ENCODE measurements around the gene ATP10A. TPM values are rescaled to one million over a fixed set of nuclear protein-coding genes. Genes with fewer than 3 reads are reported as not detected.

The ATP10A gene
- total RNA-seq, 4 donors from 2014 or later: 8.1 to 36.0 (median 17.9) TPM

GRCh38 chr15:25687689-25688088 lies 175.4 kb downstream of the ATP10A start:
- no peak overlapping the region for H3K27ac ChIP-seq
- 94 to 97% methylated on average over 15 of the region's 15 CpGs for WGBS, 2 donors
- H3K4me3 ChIP-seq: no peak overlapping the region
- TF ChIP-seq EP300 (IDR thresholded peaks at IDR 0.05) (no peak), POLR2A (IDR thresholded peaks at IDR 0.05) (no peak)
- DNase-seq (ENCODE audit: low spot score in 2 of 2): no peak
- H3K36me3 ChIP-seq: no peaks in the 10 kb centered on the region
- peaks cover 0 to 26% (median 4%) of the 10 kb centered on the region in 4 donors for H3K4me1 ChIP-seq
- H3K9me3 ChIP-seq: no peaks in the 10 kb centered on the region
- H3K27me3 ChIP-seq: no peaks in the 10 kb centered on the region

- H3K4me1 ChIP-seq: peaks cover 0 to 30% (median 4%) of the 10 kb centered on the region in 4 donors
- H3K27me3 ChIP-seq: no peaks in the 10 kb centered on the region
- 93 to 97% methylated on average over 5 of the region's 5 CpGs for WGBS, 2 donors
- H3K36me3 ChIP-seq: no peaks in the 10 kb centered on the region
- no peak overlapping the region for H3K4me3 ChIP-seq
- H3K9me3 ChIP-seq: no peaks in the 10 kb centered on the region
- no peak overlapping the region for H3K27ac ChIP-seq
- no peak for DNase-seq (ENCODE audit: low spot score in 2 of 2)
- TF ChIP-seq POLR2A (IDR thresholded peaks at IDR 0.05): no peak
- TF ChIP-seq CTCF (IDR thresholded peaks at IDR 0.05): no peak
- TF ChIP-seq EP300 (IDR thresholded peaks at IDR 0.05): no peak
Measured at GRCh38 chr15:25687276-25687675, 175.9 kb downstream of the ATP10A start.

GRCh38 chr15:25686780-25687179 lies 176.3 kb downstream of the ATP10A start:
- no peak for TF ChIP-seq POLR2A (IDR thresholded peaks at IDR 0.05)
- TF ChIP-seq EP300 (IDR thresholded peaks at IDR 0.05): no peak
- no peak for TF ChIP-seq CTCF (IDR thresholded peaks at IDR 0.05)
- peaks cover 0 to 32% (median 4%) of the 10 kb centered on the region in 4 donors for H3K4me1 ChIP-seq
- H3K27me3 ChIP-seq: no peaks in the 10 kb centered on the region
- DNase-seq (ENCODE audit: low spot score in 2 of 2): no peak
- WGBS, 2 donors: 74 to 77% methylated on average over 6 of the region's 6 CpGs
- no peaks in the 10 kb centered on the region for H3K9me3 ChIP-seq
- no peak overlapping the region for H3K4me3 ChIP-seq
- H3K27ac ChIP-seq: no peak overlapping the region
- H3K36me3 ChIP-seq: no peaks in the 10 kb centered on the region

- Histone ChIP-seq H3K27me3 (no peaks in the 10 kb centered on the region), H3K4me1 (peaks cover 0 to 32% (median 4%) of the 10 kb centered on the region in 4 donors), H3K4me3 (no peak overlapping the region), H3K9me3 (no peaks in the 10 kb centered on the region), H3K27ac (peak overlapping the region in 1 of 4 donors; percentile 31), H3K36me3 (peaks cover 0 to 10% (median 0%) of the 10 kb centered on the region in 3 donors)
- peak; percentile 32 to 43 for DNase-seq (ENCODE audit: low spot score in 2 of 2)
- TF ChIP-seq POLR2A (IDR thresholded peaks at IDR 0.05) (no peak), EP300 (IDR thresholded peaks at IDR 0.05) (peak in 1 of 2 donors; percentile 54)
- WGBS, 2 donors: 55 to 58% methylated on average over 13 of the region's 13 CpGs
Measured at GRCh38 chr15:25684521-25685431, 178.4 kb downstream of the ATP10A start.

- WGBS, 2 donors: 86 to 89% methylated on average over 3 of the region's 3 CpGs
- H3K27ac ChIP-seq: peak overlapping the region in 1 of 4 donors; percentile 31
- no peaks in the 10 kb centered on the region for H3K27me3 ChIP-seq
- peaks cover 0 to 17% (median 0%) of the 10 kb centered on the region in 3 donors for H3K36me3 ChIP-seq
- no peak for DNase-seq (ENCODE audit: low spot score in 2 of 2)
- H3K9me3 ChIP-seq: no peaks in the 10 kb centered on the region
- peaks cover 0 to 32% (median 4%) of the 10 kb centered on the region in 4 donors for H3K4me1 ChIP-seq
- TF ChIP-seq EP300 (IDR thresholded peaks at IDR 0.05) (no peak), POLR2A (IDR thresholded peaks at IDR 0.05) (no peak), CTCF (IDR thresholded peaks at IDR 0.05) (no peak)
- H3K4me3 ChIP-seq: no peak overlapping the region
Measured at GRCh38 chr15:25683911-25684310, 179.2 kb downstream of the ATP10A start.

GRCh38 chr15:25683415-25683814 lies 179.7 kb downstream of the ATP10A start:
- TF ChIP-seq CTCF (IDR thresholded peaks at IDR 0.05): no peak
- DNase-seq (ENCODE audit: low spot score in 2 of 2): no peak
- Histone ChIP-seq H3K4me1 (peaks cover 0 to 32% (median 4%) of the 10 kb centered on the region in 4 donors), H3K4me3 (no peak overlapping the region), H3K36me3 (peaks cover 0 to 22% (median 0%) of the 10 kb centered on the region in 3 donors), H3K27me3 (no peaks in the 10 kb centered on the region), H3K27ac (peak overlapping the region in 1 of 4 donors; percentile 47), H3K9me3 (no peaks in the 10 kb centered on the region)
- 57 to 76% methylated on average over 6 of the region's 6 CpGs for WGBS, 2 donors
